ENCODE results near the gene CDC42SE2. TPM values are rescaled to one million over a fixed set of nuclear protein-coding genes. Genes with fewer than 3 reads are reported as not detected.
A peak's percentile ranks its signal among the peaks of the same experiment; 100 is the strongest.

CDC42SE2 gene
- total RNA-seq, 1 experiment from 2014 or later = 23.2 TPM

- H3K4me1 ChIP-seq (ENCODE audit: insufficient read depth, low read length) = no peaks in the 10 kb centered on the region
- no peak overlapping the region for H2BK12ac ChIP-seq (ENCODE audit: insufficient read length, low read depth, low read length)
- no peaks in the 10 kb centered on the region for H3K23me2 ChIP-seq (ENCODE audit: insufficient read length, low read depth, low read length, poor library complexity, severe bottlenecking)
- WGBS (ENCODE audit: extremely low coverage, insufficient read length, low lambda C conversion rate) = no CpG with 5 or more reads among the region's 10 CpGs
- H3K56ac ChIP-seq (ENCODE audit: insufficient read length, low read depth, low read length) = no peak overlapping the region
- no peak overlapping the region for H2BK15ac ChIP-seq (ENCODE audit: low read depth, low read length)
- H3K9me3 ChIP-seq (ENCODE audit: control insufficient read depth, low read depth, low read length) = no peaks in the 10 kb centered on the region
- H3K27ac Mint-ChIP-seq = peak overlapping the region in 1 of 3 experiments; percentile 75; a peak in 1 of 7 replicates
- peak overlapping the region; percentile 41 for H2AFZ ChIP-seq (ENCODE audit: low read length)
- H4K20me1 ChIP-seq (ENCODE audit: control insufficient read depth, insufficient read depth, insufficient read length) = no peaks in the 10 kb centered on the region
- peaks cover 0 to 3% of the 10 kb centered on the region in 2 experiments; a peak in 3 of 5 replicates for H3K9me3 Mint-ChIP-seq
- no peak overlapping the region for H3K4ac ChIP-seq (ENCODE audit: low read depth, low read length)
- no peak overlapping the region for H2BK5ac ChIP-seq (ENCODE audit: insufficient read length, low read length)
- H3K4me2 ChIP-seq (ENCODE audit: insufficient read depth, insufficient read length, low read length) = peak overlapping the region; percentile 73
- no peak overlapping the region for H3K27ac ChIP-seq (ENCODE audit: insufficient read length, low read depth, low read length)
- no peak overlapping the region for H4K8ac ChIP-seq (replicated peaks; ENCODE audit: insufficient read length, low read depth, low read length)
- peak overlapping the region; percentile 61 for H3K9ac ChIP-seq (ENCODE audit: extremely low read depth, insufficient read length, low read length)
- no peak overlapping the region for H4K91ac ChIP-seq (ENCODE audit: insufficient read length, low read depth, low read length)
- no peak overlapping the region for H3K23ac ChIP-seq (ENCODE audit: insufficient read length, low read depth, low read length)
- no peak for TF ChIP-seq CTCF (conservative IDR thresholded peaks at IDR 0.05)
- H3K4me3 Mint-ChIP-seq = peak overlapping the region; percentile 76 to 89
- peaks cover 19 to 20% of the 10 kb centered on the region in 2 experiments for H3K4me1 Mint-ChIP-seq
- H3K79me2 ChIP-seq (ENCODE audit: insufficient read depth, low read length) = no peaks in the 10 kb centered on the region; the same call in 1 of the 2 replicates
- no peak for DNase-seq
- H3T11ph ChIP-seq (ENCODE audit: low read length) = no peak overlapping the region
- no peak overlapping the region for H2BK20ac ChIP-seq (ENCODE audit: low read depth, low read length, poor library complexity, severe bottlenecking)
- no peaks in the 10 kb centered on the region for H3K27me3 ChIP-seq (ENCODE audit: insufficient read depth, low read length)
- no peaks in the 10 kb centered on the region for H3K79me1 ChIP-seq (ENCODE audit: insufficient read depth, low read depth, low read length, poor library complexity, severe bottlenecking)
- no peak overlapping the region for H4K5ac ChIP-seq (ENCODE audit: insufficient read length, low read depth, low read length)
- H3K36me3 Mint-ChIP-seq (ENCODE audit: insufficient read depth in 1 of 3, low read depth in 3 of 3) = peaks cover 2 to 4% (median 2%) of the 10 kb centered on the region in 3 experiments; a peak in 4 of 7 replicates
- H2BK120ac ChIP-seq (ENCODE audit: low read depth, low read length, poor library complexity, severe bottlenecking) = no peak overlapping the region
- H3K27me3 Mint-ChIP-seq (ENCODE audit: low read depth) = no peaks in the 10 kb centered on the region
- H2AK5ac ChIP-seq (ENCODE audit: insufficient read length, low read length) = no peak overlapping the region
- H3K18ac ChIP-seq (ENCODE audit: insufficient read length, low read depth, low read length) = no peak overlapping the region
- no peak overlapping the region for H3K14ac ChIP-seq (ENCODE audit: insufficient read depth, low read length)
Observed at GRCh38 chr5:131262953-131263541, 806 bp upstream of the CDC42SE2 start.
